NCI-H2107 treated with DMSO at 0.1 percent for 48 hours (cell line): Measurements from ENCODE around the gene APBA1.
"Not testable (repeated sequence)": the region's sequence is repeated elsewhere in the genome, so short reads cannot be mapped to it uniquely, and the experiment has no call there.

Source experiments
- DNase-seq: peaks from one replicate; lab custom pipeline; 2025; ENCODE audit not compliant: unreplicated experiment; lab: John Stamatoyannopoulos, UW

Gene APBA1

GRCh38 chr9:69452110-69452782 lies 219.9 kb downstream of the APBA1 start:
- DNase-seq, result no peak

GRCh38 chr9:69446496-69446895 lies 225.7 kb downstream of the APBA1 start:
- DNase-seq, result no peak

GRCh38 chr9:69445251-69445650 lies 226.9 kb downstream of the APBA1 start:
- no peak for DNase-seq

- no peak for DNase-seq
Measured at GRCh38 chr9:69444791-69445190, 227.4 kb downstream of the APBA1 start.

- no peak for DNase-seq
Measured at GRCh38 chr9:69444021-69444420, 228.2 kb downstream of the APBA1 start.

GRCh38 chr9:69443178-69443577 lies 229.0 kb downstream of the APBA1 start:
- peak; percentile 73 for DNase-seq

- no peak for DNase-seq
Measured at GRCh38 chr9:69442486-69442885, 229.7 kb downstream of the APBA1 start.

- DNase-seq, result not testable (repeated sequence)
Measured at GRCh38 chr9:69440254-69440955, 231.8 kb downstream of the APBA1 start.

- DNase-seq, result not testable (repeated sequence)
Measured at GRCh38 chr9:69439654-69440053, 232.5 kb downstream of the APBA1 start.

- no peak for DNase-seq
Measured at GRCh38 chr9:69433968-69434367, 238.2 kb downstream of the APBA1 start.

- DNase-seq, result no peak
Measured at GRCh38 chr9:69433392-69433791, 238.8 kb downstream of the APBA1 start.

GRCh38 chr9:69432623-69433022 lies 239.5 kb downstream of the APBA1 start:
- DNase-seq, result no peak

GRCh38 chr9:69431777-69432176 lies 240.4 kb downstream of the APBA1 start:
- DNase-seq, result no peak

- no peak for DNase-seq
Measured at GRCh38 chr9:69431203-69431602, 241.0 kb downstream of the APBA1 start.

- no peak for DNase-seq
Measured at GRCh38 chr9:69430206-69430605, 242.0 kb downstream of the APBA1 start.

- DNase-seq, result no peak
Measured at GRCh38 chr9:69429281-69429680, 242.9 kb downstream of the APBA1 start.

GRCh38 chr9:69428017-69428785 lies 244.0 kb downstream of the APBA1 start:
- no peak for DNase-seq

GRCh38 chr9:69427286-69427685 lies 244.9 kb downstream of the APBA1 start:
- no peak for DNase-seq

GRCh38 chr9:69425136-69425801 lies 246.9 kb downstream of the APBA1 start:
- peak; percentile 3 for DNase-seq

- peak; percentile 26 for DNase-seq
Measured at GRCh38 chr9:69421908-69422801, 250.0 kb downstream of the APBA1 start.
